Measurements from ENCODE around the gene TAL1. TPM values are rescaled to one million over a fixed set of nuclear protein-coding genes. Genes with fewer than 3 reads are reported as not detected.

TAL1 gene
- total and polyA plus RNA-seq, 2 of the 8 experiments (the other 6 are each of a cell fraction or from before 2014, with no cell fraction given), result 0.09 to 0.15 TPM

DNA sequence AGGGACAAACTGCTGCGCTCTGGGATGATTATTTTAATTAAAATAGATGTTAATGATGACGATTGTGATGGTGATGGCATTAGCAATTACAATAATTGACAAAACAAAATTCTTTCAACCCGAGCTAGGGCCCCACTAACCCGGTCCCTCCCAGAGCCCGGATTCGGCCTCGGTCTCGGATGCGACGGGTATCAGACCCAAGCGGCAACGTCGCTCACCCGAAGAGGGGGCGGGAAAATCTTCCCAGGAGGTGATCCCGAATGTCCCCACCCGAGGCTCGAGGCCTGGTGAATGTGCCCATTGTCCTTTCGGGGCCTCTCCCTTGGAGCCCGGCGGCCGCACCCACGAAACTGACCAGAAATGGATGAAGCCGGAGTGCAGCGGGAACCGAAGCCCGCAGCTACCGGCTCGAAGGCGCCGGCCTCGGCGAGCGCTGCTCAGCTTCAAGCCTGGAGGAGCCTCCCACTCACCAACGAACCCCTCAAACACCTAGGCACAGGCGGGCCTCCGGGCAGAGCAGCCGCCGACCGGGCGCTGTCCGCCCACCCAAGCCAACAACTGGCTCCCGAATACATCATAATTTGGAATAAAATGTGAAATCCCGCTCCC is 1.2 kb downstream of the TAL1 start:
- Histone ChIP-seq H2BK15ac (ENCODE audit: low read length) (no peak overlapping the region), H4K5ac (ENCODE audit: insufficient read length, low read depth, low read length) (no peak overlapping the region), H2BK120ac (replicated peaks; ENCODE audit: low read depth, low read length) (no peak overlapping the region), H2AFZ (ENCODE audit: low read length) (no peak overlapping the region), H3K4ac (replicated peaks; ENCODE audit: insufficient read length, low read depth, low read length) (no peak overlapping the region), H3K9me3 (ENCODE audit: insufficient read depth in 2 of 2, low read depth in 1 of 2, low read length in 1 of 2) (no peaks in the 10 kb centered on the region), H3K9ac (replicated peaks in 1 of 4; ENCODE audit: extremely low read depth in 1 of 4, low read depth in 3 of 4, low read length in 3 of 4) (no peak overlapping the region), H3K56ac (replicated peaks; ENCODE audit: insufficient read length, low read depth, low read length) (no peak overlapping the region), H4K91ac (replicated peaks; ENCODE audit: insufficient read length, low read length) (no peak overlapping the region), H4K20me1 (replicated peaks in 1 of 2; ENCODE audit: control insufficient read depth in 1 of 2, insufficient read depth in 2 of 2, low read length in 2 of 2) (peaks cover 4 to 9% of the 10 kb centered on the region in 2 experiments), H3K79me1 (ENCODE audit: low read depth, low read length) (no peaks in the 10 kb centered on the region), H2BK20ac (ENCODE audit: low read length) (no peak overlapping the region), H4K8ac (ENCODE audit: extremely low read depth, insufficient read depth, low read length) (no peak overlapping the region; the same call in 1 of the 2 replicates), H3K23me2 (ENCODE audit: low read depth, low read length) (peaks cover 7% of the 10 kb centered on the region), H3K4me3 (ENCODE audit: extremely low read depth in 1 of 4, insufficient read depth in 2 of 4, low read depth in 3 of 4, low read length in 4 of 4) (peak overlapping the region; percentile 9 to 59 (median 28); a peak in 5 of 8 replicates), H3K18ac (ENCODE audit: extremely low read depth, low read length) (peak overlapping the region; percentile 53; the same call in 1 of the 2 replicates), H3K27ac (ENCODE audit: low read depth, low read length) (no peak overlapping the region), H3K23ac (ENCODE audit: insufficient read length) (no peak overlapping the region), H3K4me2 (ENCODE audit: insufficient read depth in 1 of 2, low read depth in 2 of 2, low read length in 2 of 2) (peak overlapping the region; percentile 71 to 97), H3K4me1 (replicated peaks in 1 of 4; ENCODE audit: control insufficient read depth in 3 of 4, insufficient read depth in 4 of 4, low read length in 3 of 4) (peaks cover 11 to 40% (median 29%) of the 10 kb centered on the region in 4 experiments), H3K79me2 (ENCODE audit: control insufficient read depth in 1 of 2, insufficient read depth in 2 of 2, low read length in 2 of 2) (no peaks in the 10 kb centered on the region), H2AK5ac (ENCODE audit: low read depth, low read length) (no peak overlapping the region), H3K27me3 (replicated peaks in 1 of 4; ENCODE audit: control insufficient read depth in 3 of 4, extremely low read depth in 1 of 4, insufficient read depth in 3 of 4, low read length in 3 of 4) (peaks cover 89 to 100% (median 100%) of the 10 kb centered on the region in 4 experiments), H2BK5ac (ENCODE audit: low read depth, low read length) (no peak overlapping the region), H2BK12ac (ENCODE audit: low read depth, low read length) (peak overlapping the region; percentile 97; the same call in 1 of the 2 replicates), H3K14ac (ENCODE audit: insufficient read length) (no peak overlapping the region), H3K36me3 (ENCODE audit: control insufficient read depth in 2 of 4, insufficient read depth in 4 of 4, low read length in 3 of 4) (no peaks in the 10 kb centered on the region)
- 1% methylated on average over 39 of the region's 44 CpGs; no CpG with 5 or more reads in 1 of the 2 experiments for WGBS, 2 experiments (ENCODE audit: extremely low coverage in 1 of 2, insufficient coverage in 1 of 2, insufficient read length in 1 of 2, insufficient replicate concordance in 2 of 2, low coverage in 1 of 2, low lambda C conversion rate in 2 of 2, missing lambda C conversion rate in 1 of 2)
- DNase-seq (ENCODE audit: low read depth in 1 of 2, low spot score in 2 of 2), result peak in 1 of 2 experiments; percentile 80
- no peak for FAIRE-seq
- POLR2A ChIA-PET (ENCODE audit: partially characterized antibody), result interaction anchor here (1.3 kb wide), 1 partner anchor 10 kb away, joined by 3 read pairs; no protein-coding TSS in a partner anchor
- CTCF ChIA-PET (ENCODE audit: partially characterized antibody), result interaction anchor here (1.4 to 5.9 kb wide), 3 partner anchors 23 to 204 kb away, joined by 3 to 30 read pairs (median 5); no protein-coding TSS in a partner anchor
- TF ChIP-seq RAD21 (IDR thresholded peaks at IDR 0.05 in 1 of 2, conservative IDR thresholded peaks at IDR 0.05 in 1 of 2; ENCODE audit: low read depth in 2 of 2, low read length in 2 of 2) (no peak), ASH2L (IDR thresholded peaks at IDR 0.05; ENCODE audit: low read length) (peak; percentile 35), BRCA1 (IDR thresholded peaks at IDR 0.05; ENCODE audit: low read depth, low read length) (no peak), NANOG (IDR thresholded peaks at IDR 0.05; ENCODE audit: insufficient read depth, low read depth, low read length, poor library complexity, severe bottlenecking) (no peak), EZH2 (IDR thresholded peaks at IDR 0.05; ENCODE audit: low read depth, low read length, severe bottlenecking) (peak; percentile 88), KDM5A (IDR thresholded peaks at IDR 0.05; ENCODE audit: low read length) (no peak), KDM4A (IDR thresholded peaks at IDR 0.05; ENCODE audit: low read depth, low read length, severe bottlenecking) (no peak), SP1 (IDR thresholded peaks at IDR 0.05; ENCODE audit: low read depth, low read length) (0 out of 2 replicates have a peak, but pooled peaks have one; percentile 15), YY1 (IDR thresholded peaks at IDR 0.05; ENCODE audit: low read depth, low read length) (no peak), HDAC6 (IDR thresholded peaks at IDR 0.05; ENCODE audit: low read depth, low read length) (no peak)
- TF ChIP-seq, protein P1, sequence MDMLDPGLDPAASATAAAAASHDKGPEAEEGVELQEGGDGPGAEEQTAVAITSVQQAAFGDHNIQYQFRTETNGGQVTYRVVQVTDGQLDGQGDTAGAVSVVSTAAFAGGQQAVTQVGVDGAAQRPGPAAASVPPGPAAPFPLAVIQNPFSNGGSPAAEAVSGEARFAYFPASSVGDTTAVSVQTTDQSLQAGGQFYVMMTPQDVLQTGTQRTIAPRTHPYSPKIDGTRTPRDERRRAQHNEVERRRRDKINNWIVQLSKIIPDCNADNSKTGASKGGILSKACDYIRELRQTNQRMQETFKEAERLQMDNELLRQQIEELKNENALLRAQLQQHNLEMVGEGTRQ (IDR thresholded peaks at IDR 0.05; ENCODE audit: low read length), result no peak

Data from H1 (cell line).